IMR-90 (cell line): ENCODE measurements around the gene WFDC10A. TPM values are rescaled to one million over a fixed set of nuclear protein-coding genes. Genes with fewer than 3 reads are reported as not detected.

Experiments
- ATAC-seq: fragments of 200-7000 bp; cut with Tn5 transposase; 2 replicates; pipeline ENCODE4 v1.9.1; 2020; ENCODE audit warnings: low read depth, mild to moderate bottlenecking, moderate library complexity
- BruUV-seq: library from RNA; stranded (reverse); fragments of 400-500 nt; replicated peaks from 2 replicates; lab custom pipeline; 2021; lab: Mats Ljungman, UMichigan
- CTCF ChIA-PET: fragments of 300-600 bp; formaldehyde crosslinking; extraction: SDS; loops from one replicate; lab custom pipeline; 2021; ENCODE audit warnings: antibody characterized with exemption; lab: Yijun Ruan, JAX
- POLR2A ChIA-PET: fragments of 300-600 bp; sonication (Branson Sonifier 250); formaldehyde crosslinking; loops from one replicate; lab custom pipeline; 2022; ENCODE audit warnings: antibody characterized with exemption; ENCODE audit not compliant: unreplicated experiment; lab: Charles Lee
- DNase-seq: peaks from one replicate; pipeline ENCODE4 v3.0.0; 2013
- H2AFZ ChIP-seq: replicated peaks from 2 replicates; pipeline ENCODE3; 2013; ENCODE audit warnings: low read length, mild to moderate bottlenecking; ENCODE audit not compliant: poor library complexity
- H2AK5ac ChIP-seq: 2 replicates; pipeline ENCODE4 v1.6.1; 2013; ENCODE audit warnings: low read depth, low read length, inconsistent platforms
- H2AK9ac ChIP-seq: replicated peaks from 2 replicates; pipeline ENCODE3; 2013; ENCODE audit warnings: mild to moderate bottlenecking, low read depth, low read length, moderate library complexity; ENCODE audit not compliant: poor library complexity
- H2BK120ac ChIP-seq: 2 replicates; pipeline ENCODE4 v1.6.1; 2013; ENCODE audit warnings: low read depth, low read length, inconsistent platforms
- H2BK15ac ChIP-seq: 3 replicates; pipeline ENCODE4 v1.6.1; 2013; ENCODE audit warnings: low read depth, low read length, inconsistent platforms
- H2BK20ac ChIP-seq: 2 replicates; pipeline ENCODE4 v1.6.1; 2013; ENCODE audit warnings: low read depth, mild to moderate bottlenecking, inconsistent platforms, low read length, moderate library complexity
- H2BK5ac ChIP-seq: 2 replicates; pipeline ENCODE4 v1.6.1; 2013; ENCODE audit warnings: mild to moderate bottlenecking, low read depth, low read length, inconsistent platforms; ENCODE audit not compliant: poor library complexity, severe bottlenecking
- H3K14ac ChIP-seq: replicated peaks from 2 replicates; pipeline ENCODE4 v1.6.1; 2013; ENCODE audit warnings: low read depth, low read length, inconsistent platforms
- H3K18ac ChIP-seq: 2 replicates; pipeline ENCODE4 v1.6.1; 2013; ENCODE audit warnings: low read depth, low read length, control low read depth
- H3K23ac ChIP-seq: 2 replicates; pipeline ENCODE4 v1.6.1; 2013; ENCODE audit warnings: low read depth, low read length, inconsistent platforms
- H3K27ac ChIP-seq: 2 replicates; pipeline ENCODE4 v1.5.1; 2013; ENCODE audit warnings: mild to moderate bottlenecking, control low read depth, low read length; ENCODE audit not compliant: insufficient read depth
- H3K27me3 ChIP-seq: 2 replicates; pipeline ENCODE4 v1.6.1; 2013; ENCODE audit warnings: low read length; ENCODE audit not compliant: control insufficient read depth, insufficient read depth
- H3K36me3 ChIP-seq: 2 replicates; pipeline ENCODE4 v1.6.1; 2013; ENCODE audit warnings: low read length, mixed read lengths; ENCODE audit not compliant: control insufficient read depth, insufficient read depth
- H3K4ac ChIP-seq: 2 replicates; pipeline ENCODE4 v1.6.1; 2013; ENCODE audit warnings: low read depth, low read length, inconsistent platforms
- H3K4me1 ChIP-seq: 2 replicates; pipeline ENCODE4 v1.6.1; 2013; ENCODE audit warnings: low read length, mixed read lengths; ENCODE audit not compliant: control insufficient read depth, insufficient read depth
- H3K4me2 ChIP-seq: 2 replicates; pipeline ENCODE4 v1.6.1; 2013; ENCODE audit warnings: low read depth, mild to moderate bottlenecking, control low read depth, low read length, moderate library complexity
- H3K4me3 ChIP-seq: 2 replicates; pipeline ENCODE4 v1.5.1; 2013; ENCODE audit warnings: low read depth, mild to moderate bottlenecking, control low read depth, low read length, moderate library complexity; ENCODE audit not compliant: insufficient read depth
- H3K56ac ChIP-seq: 2 replicates; pipeline ENCODE4 v1.6.1; 2013; ENCODE audit warnings: low read length, inconsistent platforms; ENCODE audit not compliant: insufficient read depth; ENCODE audit errors: extremely low read depth
- H3K79me1 ChIP-seq, 2 experiments: 2 replicates each; pipeline ENCODE4 v1.6.1; 2013; ENCODE audit warnings: low read length in 2 of 2, inconsistent platforms in 1 of 2, low read depth in 1 of 2
- H3K9ac ChIP-seq: 2 replicates; pipeline ENCODE4 v1.6.1; 2013; ENCODE audit warnings: low read depth, low read length, control low read depth
- H3K9me1 ChIP-seq: 2 replicates; pipeline ENCODE4 v1.6.1; 2013; ENCODE audit warnings: low read length, inconsistent platforms; ENCODE audit not compliant: insufficient read depth
- H3K9me3 ChIP-seq: 2 replicates; pipeline ENCODE4 v1.6.1; 2013; ENCODE audit warnings: low read length; ENCODE audit not compliant: control insufficient read depth, insufficient read depth
- H4K20me1 ChIP-seq: 2 replicates; pipeline ENCODE4 v1.6.1; 2013; ENCODE audit warnings: low read length, inconsistent platforms; ENCODE audit not compliant: insufficient read depth
- H4K5ac ChIP-seq: 2 replicates; pipeline ENCODE4 v1.6.1; 2013; ENCODE audit warnings: mild to moderate bottlenecking, low read depth, low read length, control low read depth
- H4K8ac ChIP-seq, 2 experiments: 2 replicates each; pipeline ENCODE4 v1.6.1; 2013; ENCODE audit warnings: low read depth in 2 of 2, low read length in 2 of 2, control low read depth in 1 of 2, inconsistent platforms in 1 of 2
- H4K91ac ChIP-seq: 2 replicates; pipeline ENCODE4 v1.6.1; 2013; ENCODE audit warnings: low read depth, low read length, inconsistent platforms; ENCODE audit not compliant: insufficient read depth
- FOS ChIP-seq: fragments of 150-350 bp; IDR thresholded peaks from 2 replicates; pipeline ENCODE4 v1.6.1; 2016; ENCODE audit warnings: low read depth, low read length
- POLR2A ChIP-seq: IDR thresholded peaks from 2 replicates; pipeline ENCODE4 v1.6.1; 2012; ENCODE audit warnings: mild to moderate bottlenecking, low read depth, low read length
- WGBS, 2 experiments: methylation state at CpG; one replicate each; pipeline versions ENCODE4 v1.1.5 to v1.1.7; 2013; ENCODE audit warnings: missing lambda C conversion rate in 2 of 2; ENCODE audit not compliant: insufficient read length in 1 of 2; ENCODE audit errors: extremely low coverage in 2 of 2; 5-methylcytosine and 5-hydroxymethylcytosine counted together
- dilution Hi-C: fragments of 300-500 bp; cut with HindIII; formaldehyde crosslinking; loops from one replicate; pipeline ENCODE4 v1.14.3; 2018; ENCODE audit warnings: low sequenced_read_pairs; ENCODE audit not compliant: unreplicated experiment
- in situ Hi-C: fragments of 300-500 bp; cut with MboI; formaldehyde crosslinking; loops from 3 replicates; pipeline ENCODE4 v1.14.3; 2019; ENCODE audit warnings: low sequenced_read_pairs, inconsistent platforms, mixed read lengths
- intact Hi-C: fragments of 100-400 bp; cut with micrococcal nuclease; formaldehyde crosslinking; loops from 2 replicates; pipeline ENCODE4 v1.10.0; 2022
- polyA plus RNA-seq, 3 experiments: library from polyadenylated mRNA; depleted of rRNA; stranded (reverse); fragments of >200 nt; gene quantifications; 2 replicates each; pipeline ENCODE4 v1.2.3, GENCODE V29; 2012; ENCODE audit warnings: low replicate concordance in 1 of 3
- total RNA-seq: library from RNA; depleted of rRNA; stranded (reverse); fragments of >200 nt; gene quantifications from 2 replicates; pipeline ENCODE4 v1.2.3, GENCODE V29; 2012

WFDC10A gene
- total and polyA plus RNA-seq, 2 of the 4 experiments (the other 2 are of a cell fraction) = not detected

DNA sequence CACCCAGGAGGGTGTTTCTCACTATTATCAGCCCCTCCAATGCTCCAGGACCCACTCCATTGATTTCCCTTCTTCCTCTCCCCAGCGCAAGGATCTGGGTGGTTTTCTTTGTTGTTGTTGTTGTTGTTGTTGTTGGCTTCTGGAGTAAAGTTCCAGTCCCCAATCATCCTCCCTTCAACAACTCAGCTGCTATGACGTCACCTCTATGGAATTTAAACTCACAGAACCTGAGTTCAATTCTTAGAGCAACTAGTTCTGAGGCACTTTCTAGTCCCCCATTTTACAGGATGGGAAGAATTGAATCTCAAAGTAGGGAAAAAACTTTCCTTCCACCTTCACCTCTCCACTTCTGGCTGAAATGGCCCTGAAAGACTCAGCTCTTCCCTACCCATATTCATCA lies 40.7 kb upstream of the WFDC10A start:
- ATAC-seq (no peak), DNase-seq (no peak)
- intact Hi-C loops (no loop called here), dilution Hi-C loops (no loop called here), in situ Hi-C loops (no loop called here)
- no peak overlapping the region for H2AK5ac ChIP-seq
- H4K8ac ChIP-seq = no peak overlapping the region
- no peaks in the 10 kb centered on the region for H3K9me1 ChIP-seq
- no peaks in the 10 kb centered on the region for H3K36me3 ChIP-seq
- no peak overlapping the region for H3K23ac ChIP-seq
- no peak overlapping the region for H3K4me3 ChIP-seq
- CTCF ChIA-PET = no interaction called here
- H4K20me1 ChIP-seq = no peaks in the 10 kb centered on the region
- no CpG with 5 or more reads among the region's 2 CpGs for WGBS, 2 experiments
- H3K9me3 ChIP-seq = no peaks in the 10 kb centered on the region
- no peak overlapping the region for H3K4me2 ChIP-seq
- H2AFZ ChIP-seq = no peak overlapping the region
- no peaks in the 10 kb centered on the region for H3K79me1 ChIP-seq
- BruUV-seq = no TSS peak
- H4K91ac ChIP-seq = no peak overlapping the region
- no peak overlapping the region for H2BK20ac ChIP-seq
- H3K27ac ChIP-seq = no peak overlapping the region
- POLR2A ChIA-PET = no interaction called here
- no peak overlapping the region for H3K14ac ChIP-seq
- H2AK9ac ChIP-seq = no peak overlapping the region
- TF ChIP-seq POLR2A (no peak), FOS (no peak)
- no peaks in the 10 kb centered on the region for H3K4me1 ChIP-seq
- H2BK120ac ChIP-seq = no peak overlapping the region
- H3K27me3 ChIP-seq = no peaks in the 10 kb centered on the region
- no peak overlapping the region for H3K4ac ChIP-seq
- H2BK15ac ChIP-seq = no peak overlapping the region
- no peak overlapping the region for H4K5ac ChIP-seq
- no peak overlapping the region for H2BK5ac ChIP-seq
- H3K18ac ChIP-seq = no peak overlapping the region
- H3K56ac ChIP-seq = no peak overlapping the region
- H3K9ac ChIP-seq = no peak overlapping the region
